HCT116 (cell line): ENCODE data around the gene SLC22A4. TPM values are rescaled to one million over a fixed set of nuclear protein-coding genes. Genes with fewer than 3 reads are reported as not detected.

Experiments used
- ATAC-seq: fragments of 200-7000 bp; cut with Tn5 transposase; 2 replicates; pipeline ENCODE4 v1.9.1; 2020; ENCODE audit warnings: mild to moderate bottlenecking, moderate library complexity
- BruUV-seq: library from RNA; stranded (reverse); fragments of 400-500 nt; replicated peaks from 2 replicates; lab custom pipeline; 2021; lab: Mats Ljungman, UMichigan
- CTCF ChIA-PET: fragments of 300-600 bp; sonication (Branson Sonifier 250); formaldehyde crosslinking; loops from one replicate; lab custom pipeline; 2021; ENCODE audit warnings: antibody characterized with exemption; lab: Charles Lee
- POLR2A ChIA-PET: fragments of 300-600, 350-600 bp; sonication (Branson Sonifier 250); formaldehyde crosslinking; loops from one replicate; lab custom pipeline; 2021; ENCODE audit warnings: antibody characterized with exemption; lab: Charles Lee
- RAD21 ChIA-PET, 2 experiments: fragments of 300-600 bp; sonication (Branson Sonifier 250); formaldehyde crosslinking; loops; one replicate each; lab custom pipeline; 2023; ENCODE audit warnings: low total read pairs in 2 of 2; ENCODE audit not compliant: uncharacterized antibody in 2 of 2, unreplicated experiment in 2 of 2, low non-redundant PET in 1 of 2; lab: Charles Lee
- DNase-seq: peaks from one replicate; pipeline ENCODE4 v3.0.0-alpha.2; 2010; ENCODE audit warnings: low read depth, low spot score
- H2AFZ ChIP-seq: fragments of 200-600 bp; shearing (Covaris generic), sonication (generic); 2 replicates; pipeline ENCODE4 v1.6.1; 2017; ENCODE audit warnings: low read depth, mixed run types, mixed read lengths, antibody characterized with exemption, low read length; ENCODE audit not compliant: poor library complexity, severe bottlenecking
- H3K27ac ChIP-seq: 2 replicates; pipeline ENCODE4 v1.5.1; 2012; ENCODE audit warnings: low read depth, low read length
- H3K27me3 ChIP-seq: fragments of 200-600 bp; sonication (generic); 2 replicates; pipeline ENCODE4 v1.6.1; 2016; ENCODE audit warnings: mixed run types, low read length, mixed read lengths; ENCODE audit not compliant: insufficient read depth
- H3K36me3 ChIP-seq, 2 experiments: fragments of 200-500 bp in 1 of 2; fragments of 200-600 bp in 1 of 2; sonication (Bioruptor generic) in 1 of 2; sonication (generic) in 1 of 2; 2 replicates each; pipeline versions ENCODE4 v1.5.1 to v1.6.1; 2014 to 2016; ENCODE audit warnings: low read length in 2 of 2, inconsistent platforms in 1 of 2, mixed read lengths in 1 of 2, mixed run types in 1 of 2; ENCODE audit not compliant: insufficient read depth in 2 of 2, control insufficient read depth in 1 of 2
- H3K4me1 ChIP-seq, 2 experiments: fragments of 200-600 bp in 1 of 2; sonication (generic) in 1 of 2; 2 replicates each; pipeline versions ENCODE4 v1.5.1 to v1.6.1; 2012 to 2017; ENCODE audit warnings: low read length in 2 of 2, inconsistent platforms in 1 of 2, mild to moderate bottlenecking in 1 of 2, mixed read lengths in 1 of 2, mixed run types in 1 of 2, moderate library complexity in 1 of 2; ENCODE audit not compliant: insufficient read depth in 2 of 2, control insufficient read depth in 1 of 2
- H3K4me2 ChIP-seq: fragments of 200-600 bp; sonication (generic); 2 replicates; pipeline ENCODE4 v1.6.1; 2017; ENCODE audit warnings: mixed run types, low read length, mixed read lengths
- H3K4me3 ChIP-seq, 2 experiments: fragments of 200-600 bp in 1 of 2; sonication (generic) in 1 of 2; replicated peaks in 1 of 2; 2 replicates each; pipeline ENCODE4 v1.5.1; 2011 to 2016; ENCODE audit warnings: low read length in 2 of 2, control low read depth in 1 of 2, low read depth in 1 of 2, mild to moderate bottlenecking in 1 of 2, mixed read lengths in 1 of 2, mixed run types in 1 of 2
- H3K79me2 ChIP-seq: fragments of 200-600 bp; sonication (generic); 2 replicates; pipeline ENCODE4 v1.6.1; 2017; ENCODE audit warnings: mild to moderate bottlenecking, mixed run types, low read length, moderate library complexity, mixed read lengths; ENCODE audit not compliant: insufficient read depth
- H3K9ac ChIP-seq: fragments of 200-600 bp; sonication (generic); 2 replicates; pipeline ENCODE4 v1.6.1; 2016; ENCODE audit warnings: low read length, mixed read lengths
- H3K9me2 ChIP-seq: fragments of 200-600 bp; sonication (generic), shearing (Covaris generic); 2 replicates; pipeline ENCODE4 v1.6.1; 2017; ENCODE audit warnings: mixed run types, mild to moderate bottlenecking, moderate library complexity; ENCODE audit not compliant: insufficient read depth
- H3K9me3 ChIP-seq, 2 experiments: fragments of 200-500 bp in 1 of 2; fragments of 200-600 bp in 1 of 2; sonication (Bioruptor generic) in 1 of 2; sonication (generic) in 1 of 2; 2 replicates each; pipeline ENCODE4 v1.6.1; 2014 to 2017; ENCODE audit warnings: low read length in 2 of 2, mixed read lengths in 2 of 2, inconsistent platforms in 1 of 2, low read depth in 1 of 2, mild to moderate bottlenecking in 1 of 2, mixed run types in 1 of 2, moderate library complexity in 1 of 2; ENCODE audit not compliant: control insufficient read depth in 1 of 2, insufficient read depth in 1 of 2
- H4K20me1 ChIP-seq: fragments of 200-600 bp; sonication (generic), shearing (Covaris generic); 2 replicates; pipeline ENCODE4 v1.6.1; 2017; ENCODE audit warnings: mixed run types, mild to moderate bottlenecking, moderate library complexity; ENCODE audit not compliant: insufficient read depth
- CBX3 ChIP-seq: IDR thresholded peaks from 2 replicates; pipeline ENCODE4 v1.6.1; 2012; ENCODE audit warnings: low read depth
- CEBPB ChIP-seq: IDR thresholded peaks from 2 replicates; pipeline ENCODE4 v1.6.1; 2012; ENCODE audit warnings: low read depth
- EGR1 ChIP-seq: IDR thresholded peaks from 2 replicates; pipeline ENCODE4 v1.6.1; 2012; ENCODE audit warnings: low read depth
- ELF1 ChIP-seq: IDR thresholded peaks from 2 replicates; pipeline ENCODE4 v1.6.1; 2012; ENCODE audit warnings: low read depth, borderline replicate concordance
- EZH2 ChIP-seq: fragments of 200-600 bp; sonication (generic); IDR thresholded peaks from 2 replicates; pipeline ENCODE4 v1.6.1; 2017; ENCODE audit warnings: antibody characterized with exemption, mixed run types
- FOSL1 ChIP-seq: IDR thresholded peaks from 2 replicates; pipeline ENCODE4 v1.6.1; 2012; ENCODE audit warnings: low read depth
- JUND ChIP-seq: IDR thresholded peaks from 2 replicates; pipeline ENCODE4 v1.6.1; 2012
- MAX ChIP-seq: IDR thresholded peaks from 2 replicates; pipeline ENCODE4 v1.6.1; 2012
- POLR2A ChIP-seq: IDR thresholded peaks from 2 replicates; pipeline ENCODE4 v1.7.0; 2011; ENCODE audit warnings: borderline replicate concordance; ENCODE audit not compliant: insufficient read depth, insufficient read length; ENCODE audit errors: extremely low read depth
- RAD21 ChIP-seq: IDR thresholded peaks from 2 replicates; pipeline ENCODE4 v1.6.1; 2012; ENCODE audit warnings: low read depth, mild to moderate bottlenecking
- SIN3A ChIP-seq: IDR thresholded peaks from 2 replicates; pipeline ENCODE4 v1.6.1; 2012; ENCODE audit warnings: low read depth
- SP1 ChIP-seq: IDR thresholded peaks from 2 replicates; pipeline ENCODE4 v1.6.1; 2012; ENCODE audit warnings: low read depth
- SRF ChIP-seq: IDR thresholded peaks from 2 replicates; pipeline ENCODE4 v1.6.1; 2012; ENCODE audit warnings: low read depth
- TCF7L2 ChIP-seq: IDR thresholded peaks from 2 replicates; pipeline ENCODE4 v1.7.0; 2011; ENCODE audit warnings: borderline replicate concordance, inconsistent platforms; ENCODE audit not compliant: insufficient read depth, insufficient read length; ENCODE audit errors: extremely low read depth
- YY1 ChIP-seq: IDR thresholded peaks from 2 replicates; pipeline ENCODE4 v1.6.1; 2011; ENCODE audit warnings: low read length, low read depth, moderate library complexity, mild to moderate bottlenecking; ENCODE audit not compliant: insufficient replicate concordance; ENCODE audit errors: extremely low read depth
- ZBTB33 ChIP-seq: IDR thresholded peaks from 2 replicates; pipeline ENCODE4 v1.6.1; 2011; ENCODE audit warnings: mild to moderate bottlenecking, low read length, moderate library complexity; ENCODE audit not compliant: insufficient replicate concordance; ENCODE audit errors: extremely low read depth
- ZFX ChIP-seq: fragments of 450-650 bp; IDR thresholded peaks from 2 replicates; pipeline ENCODE4 v1.6.1; 2017
- ZNF274 ChIP-seq: fragments of 200-500 bp; sonication (Bioruptor generic); IDR thresholded peaks from 2 replicates; pipeline ENCODE4 v1.6.1; 2014; ENCODE audit warnings: mild to moderate bottlenecking, low read depth, low read length, inconsistent platforms
- intact Hi-C: fragments of 100-400 bp; cut with micrococcal nuclease; formaldehyde crosslinking; loops from 2 replicates; pipeline ENCODE4 v1.10.0; 2022
- total RNA-seq: library from RNA; stranded (reverse); gene quantifications from one replicate; pipeline ENCODE4 v1.2.1, GENCODE V29; 2021; ENCODE audit not compliant: unreplicated experiment
- TF ChIP-seq, protein P1 (sequence below): IDR thresholded peaks from 2 replicates; pipeline ENCODE4 v1.6.1; 2012
- TF ChIP-seq, protein P2 (sequence below), 3 experiments: fragments of 200-600 bp in 1 of 3; sonication (generic) in 1 of 3; IDR thresholded peaks in 2 of 3; conservative IDR thresholded peaks in 1 of 3; 2 replicates each; pipeline ENCODE4 v1.5.1; 2012 to 2017; ENCODE audit warnings: low read depth in 2 of 3, low read length in 2 of 3, antibody characterized with exemption in 1 of 3, borderline replicate concordance in 1 of 3, control low read depth in 1 of 3, mild to moderate bottlenecking in 1 of 3, mixed read lengths in 1 of 3, mixed run types in 1 of 3, moderate library complexity in 1 of 3; ENCODE audit not compliant: insufficient read depth in 1 of 3

Gene SLC22A4
- total RNA-seq, 1 experiment from 2014 or later = 0.59 TPM

GRCh38 chr5:132265336-132266030, 28.7 kb upstream of the SLC22A4 start:
- BruUV-seq = no TSS peak
- ChIA-PET CTCF (no interaction called here), POLR2A (no interaction called here), RAD21 (no interaction called here)
- H3K36me3 ChIP-seq = no peaks in the 10 kb centered on the region
- peaks cover 14 to 53% of the 10 kb centered on the region in 2 experiments for H3K4me1 ChIP-seq
- no peak for DNase-seq
- H3K9ac ChIP-seq = no peak overlapping the region
- TF ChIP-seq RAD21 (no peak), EZH2 (no peak), POLR2A (no peak), SIN3A (no peak), ZBTB33 (no peak), SP1 (no peak), ZNF274 (no peak), JUND (no peak), SRF (no peak), MAX (no peak), YY1 (no peak), CBX3 (no peak), ZFX (no peak), ELF1 (no peak), EGR1 (no peak), CEBPB (no peak), TCF7L2 (no peak), FOSL1 (no peak)
- TF ChIP-seq, protein P1, sequence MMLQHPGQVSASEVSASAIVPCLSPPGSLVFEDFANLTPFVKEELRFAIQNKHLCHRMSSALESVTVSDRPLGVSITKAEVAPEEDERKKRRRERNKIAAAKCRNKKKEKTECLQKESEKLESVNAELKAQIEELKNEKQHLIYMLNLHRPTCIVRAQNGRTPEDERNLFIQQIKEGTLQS = no peak
- TF ChIP-seq, protein P2, sequence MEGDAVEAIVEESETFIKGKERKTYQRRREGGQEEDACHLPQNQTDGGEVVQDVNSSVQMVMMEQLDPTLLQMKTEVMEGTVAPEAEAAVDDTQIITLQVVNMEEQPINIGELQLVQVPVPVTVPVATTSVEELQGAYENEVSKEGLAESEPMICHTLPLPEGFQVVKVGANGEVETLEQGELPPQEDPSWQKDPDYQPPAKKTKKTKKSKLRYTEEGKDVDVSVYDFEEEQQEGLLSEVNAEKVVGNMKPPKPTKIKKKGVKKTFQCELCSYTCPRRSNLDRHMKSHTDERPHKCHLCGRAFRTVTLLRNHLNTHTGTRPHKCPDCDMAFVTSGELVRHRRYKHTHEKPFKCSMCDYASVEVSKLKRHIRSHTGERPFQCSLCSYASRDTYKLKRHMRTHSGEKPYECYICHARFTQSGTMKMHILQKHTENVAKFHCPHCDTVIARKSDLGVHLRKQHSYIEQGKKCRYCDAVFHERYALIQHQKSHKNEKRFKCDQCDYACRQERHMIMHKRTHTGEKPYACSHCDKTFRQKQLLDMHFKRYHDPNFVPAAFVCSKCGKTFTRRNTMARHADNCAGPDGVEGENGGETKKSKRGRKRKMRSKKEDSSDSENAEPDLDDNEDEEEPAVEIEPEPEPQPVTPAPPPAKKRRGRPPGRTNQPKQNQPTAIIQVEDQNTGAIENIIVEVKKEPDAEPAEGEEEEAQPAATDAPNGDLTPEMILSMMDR (IDR thresholded peaks at IDR 0.05 in 2 of 3, conservative IDR thresholded peaks at IDR 0.05 in 1 of 3; ENCODE audit: borderline replicate concordance in 1 of 3, insufficient read depth in 1 of 3, low read depth in 2 of 3, low read length in 2 of 3) = no peak
- no peak overlapping the region for H2AFZ ChIP-seq
- 0 out of 2 replicates have a peak overlapping the region, but pooled peaks have one; percentile 1 for H3K4me2 ChIP-seq
- peak; percentile 21; the same call in 1 of the 2 replicates for ATAC-seq
- no peak overlapping the region for H3K27ac ChIP-seq
- no peak overlapping the region for H3K4me3 ChIP-seq
- H3K9me3 ChIP-seq = no peaks in the 10 kb centered on the region
- no peaks in the 10 kb centered on the region for H3K27me3 ChIP-seq
- no peaks in the 10 kb centered on the region for H4K20me1 ChIP-seq
- H3K79me2 ChIP-seq = no peaks in the 10 kb centered on the region
- no peaks in the 10 kb centered on the region for H3K9me2 ChIP-seq
- intact Hi-C loops = no loop called here
